WTC11 (cell line): Measurements from ENCODE around the gene AATK.

Experiments
- AFF4 ChIP-seq: sonication (generic); formaldehyde crosslinking; IDR thresholded peaks from 2 replicates; pipeline ENCODE4 v1.8.1; 2023; ENCODE audit warnings: mild to moderate bottlenecking, missing genetic modification reagents, borderline replicate concordance
- AR ChIP-seq: fragments of 250-450 bp; sonication (Bioruptor Pico); IDR thresholded peaks from 2 replicates; pipeline ENCODE4 v1.9.0; 2021; ENCODE audit warnings: mild to moderate bottlenecking
- ATF3 ChIP-seq: sonication (generic); formaldehyde crosslinking; conservative IDR thresholded peaks from 2 replicates; pipeline ENCODE4 v1.8.1; 2022; ENCODE audit warnings: mild to moderate bottlenecking, missing genetic modification reagents
- CREB1 ChIP-seq: sonication (generic); formaldehyde crosslinking; IDR thresholded peaks from 2 replicates; pipeline ENCODE4 v1.8.0; 2023; ENCODE audit warnings: mild to moderate bottlenecking, missing genetic modification reagents
- CTCF ChIP-seq: fragments of 200-600 bp; IDR thresholded peaks from 2 replicates; pipeline ENCODE4 v1.8.0; 2022; ENCODE audit warnings: antibody characterized with exemption
- E2F1 ChIP-seq: sonication (generic); formaldehyde crosslinking; IDR thresholded peaks from 2 replicates; pipeline ENCODE4 v1.8.0; 2022; ENCODE audit warnings: mild to moderate bottlenecking, missing genetic modification reagents
- FOXK1 ChIP-seq: sonication (generic); formaldehyde crosslinking; IDR thresholded peaks from 2 replicates; pipeline ENCODE4 v1.8.0; 2022; ENCODE audit warnings: mild to moderate bottlenecking, moderate library complexity, missing genetic modification reagents
- FOXP1 ChIP-seq: sonication (generic); formaldehyde crosslinking; IDR thresholded peaks from 2 replicates; pipeline ENCODE4 v1.8.0; 2022; ENCODE audit warnings: missing genetic modification reagents, mild to moderate bottlenecking, moderate library complexity, borderline replicate concordance
- FOXP4 ChIP-seq: sonication (generic); formaldehyde crosslinking; IDR thresholded peaks from 2 replicates; pipeline ENCODE4 v1.8.0; 2022; ENCODE audit warnings: mild to moderate bottlenecking, missing genetic modification reagents
- JUN ChIP-seq: sonication (generic); formaldehyde crosslinking; IDR thresholded peaks from 2 replicates; pipeline ENCODE4 v1.8.0; 2023; ENCODE audit warnings: mild to moderate bottlenecking, missing genetic modification reagents
- RELA ChIP-seq: sonication (generic); formaldehyde crosslinking; IDR thresholded peaks from 2 replicates; pipeline ENCODE4 v1.8.1; 2022; ENCODE audit warnings: missing genetic modification reagents, mild to moderate bottlenecking, borderline replicate concordance
- SP1 ChIP-seq: sonication (generic); formaldehyde crosslinking; conservative IDR thresholded peaks from 2 replicates; pipeline ENCODE4 v1.8.1; 2022; ENCODE audit warnings: missing genetic modification reagents
- STAT6 ChIP-seq: sonication (generic); formaldehyde crosslinking; conservative IDR thresholded peaks from 2 replicates; pipeline ENCODE4 v1.8.1; 2023; ENCODE audit warnings: mild to moderate bottlenecking, low read depth, missing genetic modification reagents, moderate library complexity
- ZBTB21 ChIP-seq: sonication (generic); formaldehyde crosslinking; IDR thresholded peaks from 2 replicates; pipeline ENCODE4 v1.8.1; 2023; ENCODE audit warnings: mild to moderate bottlenecking, missing genetic modification reagents, borderline replicate concordance

GRCh38 chr17:81132770-81133723, 33.0 kb downstream of the AATK start:
- TF ChIP-seq ZBTB21 (CRISPR knock-in tag) = no peak
- TF ChIP-seq STAT6 = no peak
- TF ChIP-seq CTCF = no peak
- TF ChIP-seq ATF3 = no peak
- no peak for TF ChIP-seq SP1 (CRISPR knock-in tag)
- TF ChIP-seq JUN (CRISPR knock-in tag) = no peak
- TF ChIP-seq E2F1 = no peak
- no peak for TF ChIP-seq FOXP4 (CRISPR knock-in tag)
- no peak for TF ChIP-seq AFF4 (CRISPR knock-in tag)
- TF ChIP-seq AR (CRISPR knock-in tag) = no peak
- TF ChIP-seq RELA (CRISPR knock-in tag) = no peak
- TF ChIP-seq FOXK1 = no peak
- no peak for TF ChIP-seq FOXP1
- no peak for TF ChIP-seq CREB1
